HG03571 (cell line): ENCODE data around the gene EED.

ENCODE experiments used
- ATAC-seq: cut with Tn5 transposase; IDR thresholded peaks from one replicate; pipeline ENCODE4 v1.9.1; 2021; ENCODE audit not compliant: unreplicated experiment

The EED gene

GRCh38 chr11:86247608-86248007, 3.1 kb downstream of the EED start:
- ATAC-seq = no peak

DNA sequence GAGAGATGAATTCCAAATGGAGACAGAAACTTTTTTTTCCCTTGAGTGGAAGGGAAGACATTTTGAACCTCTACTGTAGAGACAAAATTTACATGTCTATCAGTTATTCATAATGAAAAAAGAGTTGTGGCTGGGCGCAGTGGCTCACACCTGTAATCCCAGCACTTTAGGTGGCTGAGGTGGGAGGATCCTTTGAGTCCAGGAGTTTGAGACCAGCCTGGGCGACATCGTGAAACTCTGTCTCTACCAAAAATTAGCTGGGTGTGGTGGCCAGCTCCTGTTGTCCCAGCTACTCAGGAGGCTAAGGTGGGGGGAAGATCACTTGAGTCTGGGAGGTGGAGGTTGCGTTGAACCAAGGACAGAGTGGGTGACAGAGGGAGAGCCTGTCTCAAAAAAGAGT, 4.1 kb downstream of the EED start:
- ATAC-seq = no peak

DNA sequence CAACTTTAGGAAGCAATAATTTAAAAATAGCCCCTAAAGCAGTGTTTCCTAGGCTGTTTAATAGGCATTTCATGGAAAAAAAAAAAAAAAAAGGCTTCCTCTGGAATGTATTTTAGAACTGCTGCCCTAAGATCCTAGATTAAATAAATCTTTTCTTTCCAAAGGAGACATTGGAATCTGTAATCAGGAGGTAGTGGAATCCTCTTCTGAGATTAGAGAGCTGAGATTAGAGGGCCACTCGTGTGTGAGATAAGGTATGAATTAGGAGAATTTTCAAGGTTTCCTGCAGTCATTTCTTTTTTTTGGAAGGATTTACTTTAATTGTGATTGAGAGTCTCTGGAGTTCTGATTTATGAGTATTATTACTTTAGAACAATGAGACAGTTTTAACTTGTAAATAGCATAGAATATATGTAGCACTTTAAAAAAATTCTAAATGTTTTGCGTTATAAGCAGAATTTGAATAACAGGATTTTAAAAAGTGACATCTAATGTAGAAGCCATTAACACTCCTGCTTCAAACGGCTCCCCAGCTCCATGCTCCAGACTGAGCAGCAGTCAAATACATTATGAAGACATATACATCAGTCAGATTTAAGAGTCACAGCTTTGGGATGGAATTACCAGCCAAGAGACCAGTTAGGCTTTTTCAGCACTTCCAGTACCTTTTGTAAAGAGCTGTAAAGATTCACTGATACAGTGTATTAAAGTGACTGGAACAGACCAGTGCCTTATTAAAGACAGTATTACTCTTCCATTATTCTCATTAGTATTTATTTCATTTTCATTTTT, 5.0 kb downstream of the EED start:
- ATAC-seq = no peak

DNA sequence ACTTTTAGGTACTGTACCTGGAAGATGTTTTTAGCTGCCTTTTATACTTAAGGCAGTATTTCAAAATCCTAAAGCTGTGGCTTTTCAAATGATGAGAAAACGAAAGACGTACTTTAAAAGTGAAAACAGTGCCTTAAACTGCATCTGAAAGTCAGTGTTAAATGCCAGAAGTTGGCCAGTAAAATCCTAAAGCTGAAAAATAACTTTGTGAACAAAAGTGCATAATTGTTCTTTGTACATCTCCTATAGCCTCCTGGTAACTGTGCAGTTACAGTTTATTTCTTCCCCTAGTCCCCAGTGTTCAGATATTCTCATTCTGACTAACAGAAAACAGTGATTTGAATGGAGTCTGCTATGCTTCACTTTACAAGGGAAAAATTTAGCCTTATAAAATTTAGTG, 6.8 kb downstream of the EED start:
- no peak for ATAC-seq

GRCh38 chr11:86255896-86256295, 11.3 kb downstream of the EED start:
- peak; percentile 74 for ATAC-seq

GRCh38 chr11:86256608-86257007, 12.1 kb downstream of the EED start:
- no peak for ATAC-seq

DNA sequence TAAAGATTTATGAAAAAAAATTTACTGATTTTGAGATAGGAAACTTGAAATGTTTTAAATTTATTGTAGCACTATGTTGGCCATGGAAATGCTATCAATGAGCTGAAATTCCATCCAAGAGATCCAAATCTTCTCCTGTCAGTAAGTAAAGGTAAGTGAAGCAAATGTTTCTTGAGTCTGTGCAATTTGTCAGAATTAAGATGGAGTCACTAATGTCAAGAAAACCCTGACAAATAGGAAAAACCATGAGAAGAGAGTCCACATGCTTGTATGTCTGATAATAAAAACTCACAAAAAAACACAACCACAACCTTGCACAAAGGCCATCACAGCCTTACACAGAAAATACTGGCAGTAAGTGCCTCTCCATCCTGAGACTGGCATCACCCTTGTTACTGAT, 12.9 kb downstream of the EED start:
- no peak for ATAC-seq

- no peak for ATAC-seq
Measured at GRCh38 chr11:86259730-86260129, 15.2 kb downstream of the EED start.

DNA sequence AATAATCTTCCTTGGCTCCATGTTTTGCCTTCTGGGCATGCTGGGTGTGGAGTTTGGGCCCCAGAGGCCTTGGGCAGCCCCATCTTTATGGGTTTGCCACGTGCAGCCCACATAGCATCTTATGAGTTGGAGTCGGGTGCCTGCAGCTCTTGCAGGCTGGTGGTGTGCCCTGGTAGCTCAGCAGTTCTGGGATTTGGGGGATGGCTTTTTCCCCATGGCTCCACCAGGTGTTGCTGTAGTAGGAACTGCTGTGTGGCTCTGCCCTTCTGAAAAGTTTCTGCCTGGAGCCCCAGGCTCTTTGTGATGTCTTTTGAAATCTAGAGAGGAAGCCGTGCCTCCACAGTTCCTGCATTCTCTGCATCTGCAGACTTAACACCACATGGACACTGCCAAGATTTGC, 16.8 kb downstream of the EED start:
- ATAC-seq = no peak

- ATAC-seq = no peak
Measured at GRCh38 chr11:86262387-86262786, 17.8 kb downstream of the EED start.

GRCh38 chr11:86264649-86265048, 20.1 kb downstream of the EED start:
- no peak for ATAC-seq

- no peak for ATAC-seq
Measured at GRCh38 chr11:86265194-86265593, 20.6 kb downstream of the EED start.

GRCh38 chr11:86269645-86270044, 25.1 kb downstream of the EED start:
- ATAC-seq = no peak

- no peak for ATAC-seq
Measured at GRCh38 chr11:86274503-86274902, 29.9 kb downstream of the EED start.

DNA sequence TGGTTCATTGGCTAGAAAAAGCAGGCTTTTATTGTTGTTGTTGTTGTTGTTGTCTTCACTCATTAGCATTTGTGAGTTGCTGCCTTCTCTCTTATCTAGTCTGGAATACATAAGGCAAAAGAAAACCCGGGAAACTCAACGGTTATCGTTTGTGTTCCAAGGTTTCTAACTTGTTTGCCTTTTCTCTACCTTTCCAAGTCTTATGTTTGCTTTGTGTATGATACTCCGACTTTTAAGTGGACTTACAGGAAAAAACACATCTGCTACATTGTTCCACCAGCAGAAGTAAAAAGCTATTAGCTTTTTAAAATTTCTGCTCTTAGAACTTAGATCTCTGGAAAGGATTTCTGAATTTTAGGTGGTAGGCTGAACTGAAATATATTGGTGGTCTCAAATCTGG, 30.4 kb downstream of the EED start:
- ATAC-seq = no peak

DNA sequence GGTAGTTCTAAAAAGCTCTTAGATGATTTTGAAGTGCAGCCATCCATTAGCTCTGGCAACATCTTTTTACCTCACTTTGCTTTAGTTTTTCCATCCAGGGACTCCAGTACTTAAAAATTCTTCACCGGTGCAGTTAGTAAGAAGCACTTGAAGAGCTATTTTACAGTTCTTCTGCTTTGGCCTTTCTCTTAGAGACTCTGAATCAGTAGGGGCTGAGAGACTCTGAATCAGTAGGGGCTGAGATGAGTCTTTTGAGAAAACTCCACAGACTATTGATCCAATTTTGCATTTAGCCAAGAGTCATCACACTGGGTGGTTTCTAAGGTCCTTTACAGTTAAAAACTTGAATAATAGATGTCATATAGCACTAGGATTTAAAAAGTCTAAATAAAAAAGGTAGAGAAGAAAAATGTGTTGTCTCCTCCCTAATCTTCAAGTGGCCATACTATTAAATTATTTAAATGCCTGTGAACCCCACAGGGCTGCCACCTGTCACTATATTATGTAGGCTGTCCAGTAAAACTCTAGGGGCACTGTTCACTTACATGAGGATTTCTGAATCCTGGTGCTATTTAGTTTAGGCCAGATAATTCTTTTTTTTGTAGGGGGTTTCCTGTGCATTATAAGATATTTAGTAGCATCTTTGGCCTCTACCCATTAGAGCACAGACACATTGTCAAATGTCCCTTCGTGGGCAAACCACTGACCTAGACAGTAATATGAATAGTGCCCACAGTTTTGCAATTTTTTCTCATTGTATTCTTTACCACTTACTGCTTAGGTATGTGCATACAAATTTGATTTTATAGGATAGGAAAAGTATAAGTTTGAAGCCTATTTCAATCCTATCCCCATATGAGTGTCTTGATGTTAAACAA, 31.2 kb downstream of the EED start:
- no peak for ATAC-seq

- ATAC-seq = no peak
Measured at GRCh38 chr11:86277741-86278140, 33.2 kb downstream of the EED start.

- no peak for ATAC-seq
Measured at GRCh38 chr11:86278226-86278625, 33.7 kb downstream of the EED start.

GRCh38 chr11:86279747-86280146, 35.2 kb downstream of the EED start:
- ATAC-seq = no peak

GRCh38 chr11:86287468-86287796, 42.9 kb downstream of the EED start:
- ATAC-seq = no peak

DNA sequence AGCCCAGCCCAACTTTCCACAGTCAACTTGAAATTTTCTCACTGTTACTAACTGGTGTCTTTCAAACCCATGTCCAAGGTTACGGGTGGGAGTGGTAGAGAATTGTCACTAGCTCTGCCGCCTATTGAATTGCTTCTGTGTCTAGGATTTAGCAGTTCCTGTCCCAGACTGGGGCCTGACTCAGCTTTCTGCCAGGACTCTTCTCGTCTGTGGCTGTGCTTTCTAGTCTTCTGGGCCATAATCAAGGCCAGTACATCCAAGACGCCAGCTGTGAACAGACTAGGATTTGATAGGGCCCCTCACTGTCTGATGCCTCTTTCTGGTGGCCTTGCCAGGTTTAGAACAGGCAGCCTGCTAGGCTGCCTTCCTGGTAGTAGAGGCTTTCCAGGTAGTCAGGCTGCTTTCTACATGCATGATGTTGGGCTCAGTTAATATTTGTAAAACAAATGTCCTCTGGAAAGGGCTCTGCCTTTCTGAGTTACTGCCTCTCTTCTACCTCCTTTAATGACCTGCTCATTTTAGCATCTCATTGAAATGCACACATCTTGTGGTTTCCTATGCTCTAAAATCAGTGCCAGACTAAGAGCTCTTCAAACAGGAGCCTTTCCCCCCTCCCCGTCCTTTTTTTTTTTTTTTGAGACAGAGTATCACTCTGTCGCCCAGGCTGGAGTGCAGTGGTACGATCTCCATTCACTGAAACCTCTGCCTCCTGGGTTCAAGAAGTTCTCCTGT, 44.4 kb downstream of the EED start:
- no peak for ATAC-seq
